GM12874 (cell line): Measurements from ENCODE around the gene CMTM7.

Experiments
- CTCF ChIP-seq: IDR thresholded peaks from 2 replicates; pipeline ENCODE4 v1.5.1; 2011; ENCODE audit warnings: low read depth, mild to moderate bottlenecking, control low read depth, low read length, moderate library complexity; ENCODE audit not compliant: insufficient read depth

The CMTM7 gene

DNA sequence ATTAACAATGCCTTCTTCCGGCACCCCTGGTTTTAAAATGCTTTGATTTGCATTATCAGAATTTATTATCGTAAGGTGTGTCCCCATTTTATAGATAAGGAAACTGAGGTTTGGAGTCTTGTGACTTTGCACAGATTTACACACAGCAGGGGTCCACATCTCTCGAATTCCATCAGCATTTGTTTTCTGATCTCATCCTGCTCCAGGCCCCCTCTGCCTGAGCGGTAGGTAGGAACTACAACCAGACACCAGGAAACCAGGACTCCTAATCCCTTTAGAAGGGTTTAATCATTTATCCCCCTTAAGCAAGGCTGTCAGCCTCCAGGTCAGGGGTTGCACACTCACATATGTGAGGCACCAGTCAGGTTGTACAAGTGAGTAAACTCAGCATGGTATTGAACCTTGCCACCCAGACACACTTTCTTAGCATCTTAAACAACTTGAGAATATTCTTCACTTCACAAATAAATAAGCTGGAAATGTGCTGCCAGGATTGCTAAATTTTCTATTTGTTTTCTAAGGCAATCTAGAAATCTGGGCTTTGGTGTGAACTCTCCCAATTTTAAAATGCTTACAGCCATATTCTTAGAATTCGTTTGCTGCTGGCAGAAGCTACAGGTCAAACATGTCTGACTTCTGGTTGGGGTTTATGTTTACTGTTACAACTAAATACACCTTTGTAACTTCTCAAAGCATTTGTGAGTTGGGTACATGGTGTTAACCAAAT is 31.7 kb upstream of the CMTM7 start:
- no peak for TF ChIP-seq CTCF

- TF ChIP-seq CTCF, result no peak
Measured at GRCh38 chr3:32360493-32360827, 31.2 kb upstream of the CMTM7 start.

DNA sequence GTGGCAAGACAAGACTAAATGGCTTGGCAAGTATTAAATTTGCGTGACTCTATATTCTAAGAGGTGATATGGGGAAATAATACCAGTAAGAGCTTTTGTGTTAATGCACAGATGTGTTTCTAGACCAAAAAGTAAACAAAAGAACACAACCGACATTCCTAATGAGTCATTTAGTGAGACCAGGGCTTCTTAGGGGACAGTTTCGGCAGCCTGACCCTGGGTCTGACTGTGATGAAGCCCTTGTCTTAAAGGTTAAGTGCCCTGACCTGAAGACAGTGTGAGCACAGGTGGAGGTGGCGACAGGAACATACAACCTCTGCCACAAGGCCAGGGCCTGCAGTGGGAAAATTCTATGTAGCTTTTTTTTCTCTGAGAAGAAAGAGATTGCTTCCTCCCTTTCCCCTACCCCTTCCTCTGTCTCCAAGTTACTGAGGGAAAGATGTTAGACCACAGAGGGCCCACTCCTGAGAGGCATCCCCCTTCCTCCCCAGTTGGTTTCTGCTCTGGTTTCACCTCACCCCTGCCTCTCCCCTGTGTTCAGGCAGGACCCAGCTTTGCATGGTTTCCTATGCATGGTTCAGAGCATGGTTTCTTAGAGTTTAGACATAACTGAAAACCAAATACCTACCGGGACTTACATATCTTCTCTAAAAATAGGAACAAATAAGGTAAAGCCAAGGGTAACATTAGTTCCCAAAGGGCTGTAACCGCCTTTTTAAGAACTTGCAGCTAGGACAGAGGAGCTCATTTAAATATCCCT is 24.8 kb upstream of the CMTM7 start:
- TF ChIP-seq CTCF, result no peak

DNA sequence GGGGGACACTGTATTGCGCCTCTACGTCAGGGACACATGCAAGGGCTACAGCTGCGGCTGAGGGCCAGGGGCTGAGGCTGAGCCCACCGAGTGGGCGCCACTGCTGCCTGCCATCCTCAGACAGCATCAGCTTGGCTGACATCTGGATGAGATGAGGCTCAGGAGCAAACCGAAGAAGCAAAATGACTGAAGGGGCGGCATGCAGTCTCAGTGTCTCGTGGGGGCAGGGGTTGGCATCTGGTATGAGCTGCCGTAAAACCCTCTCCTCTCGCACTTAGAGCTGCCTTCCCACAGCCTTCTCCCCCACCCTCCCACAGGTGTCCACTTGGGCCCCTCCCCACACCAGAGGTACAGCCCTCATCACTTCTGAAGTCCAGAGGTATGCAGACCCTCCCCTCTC is 24.2 kb upstream of the CMTM7 start:
- TF ChIP-seq CTCF, result no peak

DNA sequence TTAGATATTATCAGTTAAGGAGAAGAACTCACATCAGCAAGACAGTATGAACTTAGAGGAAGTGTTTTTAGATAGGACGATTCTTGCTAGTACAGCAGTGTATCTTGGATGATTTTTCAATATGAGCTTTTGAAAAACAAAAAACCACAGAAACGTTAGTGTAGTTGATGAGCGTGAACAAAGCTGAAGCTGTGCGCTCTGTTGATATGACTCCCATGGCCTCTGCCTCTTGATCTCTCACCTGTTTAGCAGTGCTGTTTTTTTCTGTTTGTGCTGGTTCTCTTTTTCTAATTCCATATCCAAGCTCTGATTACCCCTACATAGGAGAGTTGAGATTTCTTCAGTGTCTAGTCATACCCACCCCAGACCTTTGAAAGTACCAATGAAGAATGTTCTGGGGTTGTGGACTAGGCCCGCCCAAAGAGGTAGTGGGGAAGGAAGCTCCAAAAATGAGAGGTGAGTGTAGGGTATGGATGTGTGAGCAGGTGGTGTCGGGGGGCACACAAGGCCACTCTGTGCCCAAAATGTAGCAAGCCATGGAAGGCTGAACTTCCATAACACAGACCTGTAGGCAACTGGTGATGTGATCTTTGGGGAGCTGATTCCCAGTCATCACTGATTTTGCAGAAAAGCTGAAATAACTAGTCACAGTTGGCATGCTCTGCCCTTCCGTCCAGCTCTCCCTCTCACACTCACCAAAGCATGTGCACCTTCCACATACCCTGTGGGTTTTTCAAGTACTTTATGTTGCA is 20.0 kb upstream of the CMTM7 start:
- no peak for TF ChIP-seq CTCF

DNA sequence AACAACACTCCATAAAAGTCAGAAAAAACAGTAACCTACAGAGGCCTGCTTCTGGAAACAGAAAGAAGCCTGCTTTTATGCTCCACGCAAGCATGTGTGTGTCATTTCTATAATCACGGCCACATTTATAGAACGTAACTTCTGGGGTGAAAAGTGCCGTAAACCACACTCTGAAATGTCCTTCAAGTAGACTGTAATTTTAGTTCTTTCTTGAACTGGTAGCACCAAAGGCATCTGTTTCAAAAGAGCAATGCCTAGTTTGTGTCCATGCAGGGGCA is 19.5 kb upstream of the CMTM7 start:
- TF ChIP-seq CTCF, result no peak

- TF ChIP-seq CTCF, result no peak
Measured at GRCh38 chr3:32373276-32373675, 18.4 kb upstream of the CMTM7 start.
